Activated T-helper 17 cell treated with anti-CD3 and anti-CD28 coated beads, Interleukin-2, amount 50 U/mL, for 72 hours (primary cell): ENCODE measurements around the gene EVI5. TPM values are rescaled to one million over a fixed set of nuclear protein-coding genes. Genes with fewer than 3 reads are reported as not detected.
A peak's percentile ranks its signal among the peaks of the same experiment; 100 is the strongest.

Experiments used
- ATAC-seq: fragments of 150-1000 bp; cut with Tn5 transposase; replicated peaks from 2 replicates; pipeline ENCODE4 v1.10.0; 2021; ENCODE audit warnings: mild to moderate bottlenecking, moderate library complexity
- H3K27ac Mint-ChIP-seq: one replicate; pipeline ENCODE4 v1.8.0; 2022; ENCODE audit warnings: mixed read lengths
- H3K27me3 Mint-ChIP-seq: one replicate; pipeline ENCODE4 v1.8.0; 2022; ENCODE audit warnings: mixed read lengths
- H3K36me3 Mint-ChIP-seq: one replicate; pipeline ENCODE4 v1.8.0; 2022; ENCODE audit warnings: low read depth, mild to moderate bottlenecking, mixed read lengths
- H3K4me1 Mint-ChIP-seq: one replicate; pipeline ENCODE4 v1.8.0; 2022; ENCODE audit warnings: mixed read lengths
- H3K4me3 Mint-ChIP-seq: one replicate; pipeline ENCODE4 v1.8.0; 2022; ENCODE audit warnings: mild to moderate bottlenecking, mixed read lengths
- H3K9me3 Mint-ChIP-seq: one replicate; pipeline ENCODE4 v1.8.0; 2022; ENCODE audit warnings: mixed read lengths
- total RNA-seq, 2 donors: library from RNA; stranded (reverse); gene quantifications; one replicate each; pipeline ENCODE4 v1.2.3, GENCODE V29; 2022

EVI5 gene
- total RNA-seq: 10 to 100 TPM in 1 of 2 donors, 1 to 10 TPM in 1; 7.7 to 31.8 TPM

DNA sequence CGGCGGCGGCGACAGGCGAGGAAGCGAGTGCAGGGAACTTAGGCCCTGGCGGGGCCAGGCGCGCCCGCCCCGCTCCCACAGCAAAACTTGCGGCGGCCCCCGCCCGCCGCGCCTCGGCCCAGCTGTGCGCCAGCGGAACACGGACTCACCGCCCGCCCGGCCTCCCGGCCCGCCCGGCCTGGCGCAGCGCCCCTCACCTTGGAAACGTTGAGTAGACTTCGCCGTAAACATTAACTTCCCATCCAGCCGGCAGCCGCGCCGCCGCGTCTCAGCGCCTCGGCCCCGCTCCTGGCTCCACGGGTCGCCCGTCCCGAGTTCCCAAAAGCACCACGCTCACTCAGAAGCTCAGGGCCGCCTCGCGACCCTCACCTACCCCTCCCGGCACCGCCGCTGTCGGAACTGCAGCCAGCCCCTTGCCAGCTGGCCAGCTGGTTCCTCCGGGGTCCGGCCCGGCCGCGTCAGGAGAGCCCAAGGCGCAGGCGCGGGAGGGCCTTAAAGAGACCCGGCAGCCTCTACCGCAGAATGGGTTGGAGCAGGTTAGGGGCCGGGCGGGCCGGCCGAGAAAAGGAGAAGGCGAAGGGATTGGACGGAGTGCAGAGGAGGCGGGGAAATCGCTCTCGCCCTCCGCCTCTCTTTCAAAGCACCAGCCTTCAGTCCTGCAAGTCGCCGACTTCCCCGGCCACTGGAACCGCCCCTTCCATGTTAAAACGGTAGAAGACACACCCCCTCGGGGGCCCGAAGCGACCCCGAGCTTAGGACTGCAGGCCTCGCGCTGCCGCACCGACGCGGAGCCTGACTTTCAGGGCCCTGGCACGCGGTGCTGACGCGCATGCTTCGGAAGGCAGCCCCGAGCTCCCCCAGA, at the start of gene EVI5:
EVI5 (minus strand) TSS at position 470 of the 862 bp plus-strand sequence. CDS start 48,562 bp downstream, outside the sequence.
- Mint-ChIP-seq H3K36me3 (no peaks in the 10 kb centered on the region), H3K4me1 (peaks cover 5% of the 10 kb centered on the region), H3K9me3 (no peaks in the 10 kb centered on the region), H3K4me3 (peak within 1 kb of the TSS; percentile 69), H3K27me3 (peaks cover 34% of the 10 kb centered on the region), H3K27ac (no peak within 1 kb of the TSS)
- ATAC-seq: peak; percentile 84

DNA sequence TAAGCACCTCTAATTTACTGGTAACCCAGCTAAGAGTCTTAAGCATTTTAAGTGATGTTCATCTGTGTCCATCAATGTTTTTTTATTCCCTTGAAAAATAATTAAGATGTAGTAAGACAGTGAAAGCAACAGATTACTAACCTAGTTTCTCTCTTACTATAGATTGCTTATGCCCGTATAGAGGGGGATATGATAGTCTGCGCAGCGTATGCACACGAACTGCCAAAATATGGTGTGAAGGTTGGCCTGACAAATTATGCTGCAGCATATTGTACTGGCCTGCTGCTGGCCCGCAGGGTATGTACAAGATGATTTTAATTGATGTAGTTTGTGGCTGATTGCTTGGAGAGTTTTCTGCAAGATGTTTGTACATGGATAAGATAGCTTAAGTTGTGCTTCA, 49.7 kb upstream of the EVI5 start:
- Mint-ChIP-seq H3K9me3 (no peaks in the 10 kb centered on the region), H3K4me1 (peaks cover 40% of the 10 kb centered on the region), H3K36me3 (peaks cover 81% of the 10 kb centered on the region), H3K27ac (peak overlapping the region; percentile 100), H3K4me3 (peak overlapping the region; percentile 97), H3K27me3 (no peaks in the 10 kb centered on the region)
- no peak for ATAC-seq

DNA sequence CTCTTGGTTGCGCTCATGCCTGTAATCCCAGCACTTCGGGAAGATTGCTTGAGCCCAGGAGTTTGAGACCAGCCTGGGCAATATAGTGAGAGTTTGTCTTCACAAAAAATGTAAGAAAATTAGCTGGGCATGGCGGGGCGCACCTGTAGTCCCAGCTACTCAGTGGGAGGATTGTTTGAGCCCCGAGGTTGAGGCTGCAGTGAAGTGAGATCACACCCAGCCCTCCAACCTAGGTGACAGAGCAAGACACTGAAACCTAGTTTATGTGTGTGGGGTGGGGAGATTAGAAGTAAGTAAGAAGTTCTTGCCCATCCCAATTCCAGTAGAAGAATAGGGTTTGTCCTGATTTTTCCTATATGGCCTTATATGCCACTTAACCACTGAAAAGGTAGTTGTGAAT, 48.9 kb upstream of the EVI5 start:
- H3K36me3 Mint-ChIP-seq: peaks cover 73% of the 10 kb centered on the region
- H3K27me3 Mint-ChIP-seq: no peaks in the 10 kb centered on the region
- peak overlapping the region; percentile 97 for H3K4me3 Mint-ChIP-seq
- H3K9me3 Mint-ChIP-seq: no peaks in the 10 kb centered on the region
- H3K4me1 Mint-ChIP-seq: peaks cover 35% of the 10 kb centered on the region
- ATAC-seq: no peak
- H3K27ac Mint-ChIP-seq: peak overlapping the region; percentile 100

DNA sequence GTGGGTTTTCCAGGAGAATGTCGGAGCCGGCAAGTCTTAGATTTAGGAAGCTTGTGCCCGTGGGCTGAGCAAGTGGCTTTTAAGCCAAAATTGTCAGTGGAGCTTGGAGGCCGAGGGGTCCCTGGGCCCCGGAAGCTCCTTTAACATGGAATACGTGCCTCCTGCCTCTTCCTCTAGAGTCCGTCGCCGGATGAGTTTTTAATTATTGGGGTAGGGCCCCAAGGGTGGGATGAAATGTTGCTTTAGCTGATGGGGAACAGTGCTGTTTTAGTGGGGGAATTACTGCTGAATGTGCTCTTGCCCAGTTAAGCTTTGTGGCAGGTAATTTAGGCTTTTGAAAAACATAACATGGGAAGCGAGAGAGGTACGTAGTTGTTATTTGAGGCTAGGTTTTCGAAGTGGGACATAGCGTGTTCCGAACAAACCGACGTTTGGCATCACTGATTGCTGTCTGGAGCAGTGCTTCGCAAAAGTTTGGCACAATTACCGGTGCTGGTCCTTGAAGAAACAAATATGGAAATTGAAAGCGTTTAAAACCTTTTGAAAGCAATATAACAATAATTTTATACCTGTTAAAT, 47.7 kb upstream of the EVI5 start:
- peak overlapping the region; percentile 97 for H3K4me3 Mint-ChIP-seq
- H3K9me3 Mint-ChIP-seq: no peaks in the 10 kb centered on the region
- peaks cover 25% of the 10 kb centered on the region for H3K4me1 Mint-ChIP-seq
- H3K27ac Mint-ChIP-seq: peak overlapping the region; percentile 100
- peak; percentile 1 for ATAC-seq
- no peaks in the 10 kb centered on the region for H3K27me3 Mint-ChIP-seq
- H3K36me3 Mint-ChIP-seq: peaks cover 61% of the 10 kb centered on the region

DNA sequence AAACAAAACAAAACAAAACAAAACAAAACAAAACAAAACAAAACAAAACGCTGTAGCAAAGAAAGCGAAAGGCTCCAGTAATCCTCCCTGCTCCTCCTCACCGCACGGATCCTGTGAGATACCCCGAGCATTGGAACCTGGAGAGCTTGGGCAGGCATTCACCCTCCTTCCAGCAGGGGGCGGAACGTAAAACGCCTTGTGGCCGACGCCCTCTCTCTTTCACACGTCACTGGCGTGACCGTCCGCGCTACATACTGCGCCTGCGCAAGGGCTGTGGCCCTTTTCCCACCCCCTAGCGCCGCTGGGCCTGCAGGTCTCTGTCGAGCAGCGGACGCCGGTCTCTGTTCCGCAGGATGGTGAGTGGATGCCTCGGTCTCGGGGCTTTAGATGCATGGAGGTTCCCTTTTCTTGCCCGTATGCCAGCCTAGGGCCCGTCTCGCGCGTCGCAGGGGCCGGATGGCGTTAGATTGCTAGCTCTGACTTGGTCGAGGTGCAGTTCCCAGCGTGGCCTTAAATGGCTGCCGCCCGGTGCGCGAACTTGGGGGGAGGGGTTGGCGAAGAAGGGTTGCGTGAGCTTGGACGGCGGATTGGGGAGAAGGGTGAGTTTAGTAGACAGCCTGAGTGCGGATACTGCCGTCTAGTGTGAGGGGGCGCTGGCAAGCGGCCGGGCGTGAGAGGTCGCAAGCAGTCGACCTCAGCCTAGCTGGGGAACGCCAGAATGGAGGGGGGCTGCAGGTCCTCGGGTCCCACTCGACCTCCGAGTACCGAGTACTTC, 47.0 kb upstream of the EVI5 start, which contains the start of gene RPL5:
RPL5 (plus strand) TSS at position 279 of the 775 bp plus-strand sequence; CDS start at position 354, 75 bp downstream.
- ATAC-seq: peak; percentile 92
- no peaks in the 10 kb centered on the region for H3K9me3 Mint-ChIP-seq
- H3K27ac Mint-ChIP-seq: peak within 1 kb of the TSS; percentile 100
- H3K4me1 Mint-ChIP-seq: peaks cover 18% of the 10 kb centered on the region
- H3K4me3 Mint-ChIP-seq: peak within 1 kb of the TSS; percentile 97
- peaks cover 54% of the 10 kb centered on the region for H3K36me3 Mint-ChIP-seq
- no peaks in the 10 kb centered on the region for H3K27me3 Mint-ChIP-seq

DNA sequence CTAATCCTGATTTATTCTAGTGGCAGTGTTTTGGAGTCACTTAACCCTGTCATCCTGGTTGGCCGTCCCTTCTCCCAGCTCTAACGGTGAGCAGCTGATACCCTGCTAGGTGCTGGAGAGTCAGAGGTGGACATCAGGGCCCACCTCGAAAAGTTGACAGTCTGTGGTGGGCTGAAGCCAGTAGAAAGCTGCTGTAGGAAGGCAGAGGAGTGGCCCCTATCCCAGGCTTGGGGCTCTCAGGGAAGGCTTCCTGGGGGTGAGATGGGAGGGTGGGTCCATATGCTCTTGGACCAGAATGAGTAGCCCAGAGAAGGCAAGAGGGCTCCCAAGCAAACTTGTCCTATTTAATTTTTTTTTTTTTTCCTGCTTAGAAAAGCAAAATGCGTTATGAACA, 46.5 kb upstream of the EVI5 start:
- H3K27me3 Mint-ChIP-seq: no peaks in the 10 kb centered on the region
- H3K4me1 Mint-ChIP-seq: peaks cover 17% of the 10 kb centered on the region
- peak overlapping the region; percentile 97 for H3K4me3 Mint-ChIP-seq
- peaks cover 48% of the 10 kb centered on the region for H3K36me3 Mint-ChIP-seq
- H3K27ac Mint-ChIP-seq: peak overlapping the region; percentile 100
- no peaks in the 10 kb centered on the region for H3K9me3 Mint-ChIP-seq
- no peak for ATAC-seq

DNA sequence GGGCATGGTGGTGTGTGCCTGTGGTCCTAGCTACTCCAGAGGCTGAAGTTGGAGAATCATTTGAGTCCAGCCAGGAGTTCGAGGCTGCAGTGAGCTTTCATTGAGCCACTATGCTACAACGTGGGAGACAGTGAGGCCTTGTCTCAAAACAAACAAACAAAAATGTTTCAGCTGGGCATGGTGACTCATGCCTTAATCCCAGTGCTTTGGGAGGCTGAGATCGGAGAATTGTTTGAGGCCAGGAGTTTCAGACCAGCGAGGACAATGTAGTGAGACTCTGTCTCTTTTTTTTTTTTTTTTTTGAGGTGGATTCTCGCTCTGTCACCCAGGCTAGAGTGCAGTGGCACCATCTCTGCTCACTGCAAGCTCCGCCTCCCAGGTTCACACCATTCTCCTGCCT, 41.9 kb upstream of the EVI5 start:
- no peak overlapping the region for H3K4me3 Mint-ChIP-seq

DNA sequence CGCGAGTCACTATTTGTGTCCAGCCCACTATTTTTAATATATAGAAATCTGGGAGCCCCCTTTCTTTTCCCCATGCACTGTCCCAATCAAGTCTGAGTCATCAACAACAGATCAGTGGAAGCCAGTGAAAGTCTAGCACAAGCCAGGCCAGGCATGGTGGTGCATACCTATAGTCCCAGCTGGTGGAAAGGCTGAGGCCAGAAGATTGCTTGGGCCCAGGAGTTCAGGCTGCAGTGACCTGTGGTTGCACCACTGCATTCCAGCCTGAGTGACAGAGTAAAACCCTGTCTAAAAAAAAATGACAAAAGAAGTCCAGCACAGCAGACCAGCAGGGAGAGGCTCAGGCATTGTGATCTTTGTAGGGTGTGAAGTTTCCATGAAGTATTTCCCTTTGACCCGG, 38.0 kb upstream of the EVI5 start:
- H3K36me3 Mint-ChIP-seq: no peaks in the 10 kb centered on the region

More for the DNA sequence above, 41.9 kb upstream of the EVI5 start:
- no peaks in the 10 kb centered on the region for H3K9me3 Mint-ChIP-seq
- H3K36me3 Mint-ChIP-seq: peaks cover 2% of the 10 kb centered on the region
- ATAC-seq: no peak
- no peaks in the 10 kb centered on the region for H3K4me1 Mint-ChIP-seq
- no peaks in the 10 kb centered on the region for H3K27me3 Mint-ChIP-seq
- H3K27ac Mint-ChIP-seq: no peak overlapping the region

DNA sequence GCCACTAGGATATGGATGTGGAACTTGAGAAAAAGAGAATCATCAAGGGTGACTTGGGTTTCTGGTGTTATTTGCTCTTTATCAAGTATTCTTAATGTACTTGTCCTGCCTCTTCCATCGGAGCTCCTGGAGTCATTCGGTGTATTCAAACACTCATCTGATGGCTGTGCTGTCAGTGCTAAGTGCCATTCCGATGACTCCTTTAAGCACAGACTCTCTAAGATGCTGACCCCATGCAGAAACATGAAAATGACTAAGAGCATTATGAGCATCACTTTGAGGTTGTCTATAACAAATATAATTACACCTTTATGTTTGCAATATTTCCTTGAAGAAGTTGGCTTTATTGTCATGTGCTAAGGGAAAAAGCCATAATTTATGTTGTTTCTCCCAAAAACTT, 35.6 kb upstream of the EVI5 start:
- Mint-ChIP-seq H3K27ac (no peak overlapping the region), H3K4me1 (no peaks in the 10 kb centered on the region), H3K36me3 (no peaks in the 10 kb centered on the region), H3K27me3 (no peaks in the 10 kb centered on the region), H3K4me3 (no peak overlapping the region), H3K9me3 (no peaks in the 10 kb centered on the region)
- ATAC-seq: no peak

More for the DNA sequence above, 38.0 kb upstream of the EVI5 start:
- Mint-ChIP-seq H3K27ac (no peak overlapping the region), H3K4me1 (no peaks in the 10 kb centered on the region), H3K4me3 (no peak overlapping the region), H3K27me3 (no peaks in the 10 kb centered on the region), H3K9me3 (no peaks in the 10 kb centered on the region)
- ATAC-seq: no peak

DNA sequence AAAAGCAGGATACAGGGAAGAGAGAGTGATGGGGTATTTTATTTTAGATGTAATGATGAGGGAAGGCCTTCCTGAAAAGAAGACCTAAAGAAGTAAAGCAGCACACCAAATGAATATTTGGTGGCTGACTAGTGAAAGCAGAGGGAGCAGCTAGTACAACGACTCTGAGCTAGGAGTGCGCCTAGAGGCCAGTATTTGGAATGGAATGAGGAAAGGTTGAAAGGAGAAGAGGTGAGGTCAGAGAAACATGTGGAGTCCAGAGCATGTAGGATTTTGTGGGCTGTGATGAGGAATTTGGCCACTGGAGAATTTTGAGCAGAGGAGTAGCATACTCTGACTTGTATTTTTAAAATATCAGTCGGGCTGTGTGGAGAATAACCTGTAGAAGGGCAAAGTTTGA, 35.1 kb upstream of the EVI5 start:
- H3K9me3 Mint-ChIP-seq: no peaks in the 10 kb centered on the region

DNA sequence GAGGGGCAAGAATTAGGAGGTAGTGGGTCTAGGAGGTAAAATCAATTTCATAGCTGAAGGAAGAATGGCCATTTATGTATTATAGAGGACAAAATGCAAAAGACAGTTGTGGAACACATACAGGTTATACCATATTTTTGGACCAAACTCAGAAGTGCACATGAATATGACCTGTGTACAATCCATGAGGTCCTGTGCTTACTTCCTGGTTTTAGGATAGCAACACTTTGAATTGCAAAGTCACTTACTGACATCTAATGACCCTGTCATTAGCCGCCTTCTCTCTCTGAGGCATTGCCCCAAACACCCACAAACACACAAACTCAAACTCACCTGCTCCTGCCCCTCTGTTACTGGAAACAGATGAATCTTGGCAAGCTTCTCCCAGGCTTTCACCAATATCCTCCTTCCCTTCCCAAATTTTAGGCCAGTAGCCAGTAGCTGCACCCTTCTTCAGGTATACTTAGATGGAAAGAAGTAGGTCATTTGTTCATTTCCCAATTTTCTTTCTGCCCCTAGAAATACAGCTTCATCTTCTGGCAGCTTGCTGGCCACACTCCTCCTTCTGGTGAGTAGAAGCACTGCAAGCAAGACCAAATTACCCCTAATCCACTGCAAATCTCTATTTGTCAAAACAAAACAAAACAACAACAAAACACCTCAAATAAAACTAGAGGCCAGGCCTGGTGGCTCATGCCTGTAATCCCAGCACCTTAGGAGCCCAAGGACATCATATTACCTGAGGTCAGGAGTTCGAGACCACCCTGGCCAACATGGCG, 33.3 kb upstream of the EVI5 start:
- Mint-ChIP-seq H3K9me3 (no peaks in the 10 kb centered on the region), H3K27me3 (no peaks in the 10 kb centered on the region), H3K36me3 (no peaks in the 10 kb centered on the region), H3K27ac (no peak overlapping the region), H3K4me3 (no peak overlapping the region), H3K4me1 (no peaks in the 10 kb centered on the region)
- ATAC-seq: no peak

More for the DNA sequence above, 35.1 kb upstream of the EVI5 start:
- no peaks in the 10 kb centered on the region for H3K36me3 Mint-ChIP-seq
- H3K4me1 Mint-ChIP-seq: no peaks in the 10 kb centered on the region
- no peak overlapping the region for H3K27ac Mint-ChIP-seq
- no peak for ATAC-seq
- no peaks in the 10 kb centered on the region for H3K27me3 Mint-ChIP-seq
- H3K4me3 Mint-ChIP-seq: no peak overlapping the region

DNA sequence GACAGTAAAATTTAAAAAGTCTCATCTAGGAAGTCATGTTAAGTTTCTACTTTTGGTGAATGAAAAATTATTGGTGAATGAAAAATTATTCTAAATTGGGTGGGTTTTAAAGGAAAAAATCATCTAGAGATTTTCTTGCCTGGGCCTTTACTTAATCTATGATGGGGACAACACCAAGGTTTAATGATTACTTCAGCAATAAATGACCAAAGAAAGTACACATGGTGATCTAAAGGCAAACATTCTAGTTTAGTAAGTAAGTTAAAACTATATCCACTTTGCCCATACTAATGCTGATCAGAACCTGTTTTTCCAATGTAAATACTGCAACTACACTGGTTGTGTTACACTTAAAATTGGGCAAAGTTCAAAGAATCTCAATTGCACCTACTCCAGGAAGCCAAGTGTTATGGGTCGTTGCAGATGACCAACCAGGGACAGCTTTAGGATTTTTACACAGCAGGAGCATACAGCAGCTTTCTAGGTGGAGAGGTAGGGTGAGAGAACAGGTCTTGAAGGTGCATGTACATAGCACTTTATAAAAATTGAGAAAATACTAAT, 32.3 kb upstream of the EVI5 start:
- H3K9me3 Mint-ChIP-seq: no peaks in the 10 kb centered on the region
- no peaks in the 10 kb centered on the region for H3K27me3 Mint-ChIP-seq
- H3K4me3 Mint-ChIP-seq: no peak overlapping the region
- no peaks in the 10 kb centered on the region for H3K4me1 Mint-ChIP-seq
- no peaks in the 10 kb centered on the region for H3K36me3 Mint-ChIP-seq
- no peak for ATAC-seq
- no peak overlapping the region for H3K27ac Mint-ChIP-seq

DNA sequence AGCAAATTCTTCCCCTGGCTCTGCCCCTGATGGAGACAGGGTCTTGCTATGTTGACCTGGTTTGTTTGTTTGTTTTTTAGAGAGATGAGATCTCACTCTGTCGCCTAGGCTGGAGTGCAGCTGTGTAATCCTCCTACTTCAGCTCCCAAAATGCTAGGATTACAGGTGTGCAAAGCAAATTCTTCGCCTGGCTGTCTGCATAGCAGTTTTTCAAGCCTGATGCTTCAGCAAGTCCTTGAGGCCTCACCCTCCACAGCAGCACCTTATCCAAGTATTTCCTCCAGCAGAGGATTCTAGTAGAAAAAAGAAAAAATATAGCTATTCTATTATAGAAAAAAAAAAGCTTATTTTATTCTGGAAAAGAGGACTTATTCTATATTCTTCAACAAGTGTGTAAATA, 31.8 kb upstream of the EVI5 start:
- no peak overlapping the region for H3K4me3 Mint-ChIP-seq
- ATAC-seq: no peak

DNA sequence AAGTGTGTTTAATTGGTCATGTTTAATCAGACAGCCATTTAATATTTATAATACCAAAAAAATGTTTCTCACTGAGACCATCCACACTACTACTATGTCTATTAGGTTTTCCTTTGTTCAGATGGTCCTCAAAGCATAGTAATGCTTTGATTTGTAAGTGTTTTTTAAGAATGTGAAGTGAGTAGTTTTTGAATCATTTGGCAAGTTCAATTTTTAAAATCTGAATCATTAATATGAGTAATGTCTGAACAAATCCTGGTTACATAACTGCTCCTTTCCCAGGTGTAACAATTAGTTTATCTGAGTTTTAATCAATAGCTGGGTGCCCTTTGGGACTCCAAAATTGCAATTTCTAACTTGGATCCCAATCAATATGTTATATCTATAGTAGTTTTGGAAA, 23.5 kb upstream of the EVI5 start:
- Mint-ChIP-seq H3K36me3 (no peaks in the 10 kb centered on the region), H3K9me3 (no peaks in the 10 kb centered on the region), H3K27me3 (peaks cover 5% of the 10 kb centered on the region), H3K4me3 (no peak overlapping the region), H3K27ac (no peak overlapping the region), H3K4me1 (no peaks in the 10 kb centered on the region)
- no peak for ATAC-seq

More for the DNA sequence above, 31.8 kb upstream of the EVI5 start:
- no peaks in the 10 kb centered on the region for H3K36me3 Mint-ChIP-seq
- no peaks in the 10 kb centered on the region for H3K27me3 Mint-ChIP-seq
- no peak overlapping the region for H3K27ac Mint-ChIP-seq
- H3K9me3 Mint-ChIP-seq: no peaks in the 10 kb centered on the region
- H3K4me1 Mint-ChIP-seq: no peaks in the 10 kb centered on the region
